HCT116 (cell line): ENCODE results near the gene AHSA1. TPM values are rescaled to one million over a fixed set of nuclear protein-coding genes. Genes with fewer than 3 reads are reported as not detected.

ENCODE experiments used
- ATAC-seq: fragments of 200-7000 bp; cut with Tn5 transposase; 2 replicates; pipeline ENCODE4 v1.9.1; 2020; ENCODE audit warnings: mild to moderate bottlenecking, moderate library complexity
- BruUV-seq: library from RNA; stranded (reverse); fragments of 400-500 nt; replicated peaks from 2 replicates; lab custom pipeline; 2021; lab: Mats Ljungman, UMichigan
- CTCF ChIA-PET: fragments of 300-600 bp; sonication (Branson Sonifier 250); formaldehyde crosslinking; loops from one replicate; lab custom pipeline; 2021; ENCODE audit warnings: antibody characterized with exemption; lab: Charles Lee
- POLR2A ChIA-PET: fragments of 300-600, 350-600 bp; sonication (Branson Sonifier 250); formaldehyde crosslinking; loops from one replicate; lab custom pipeline; 2021; ENCODE audit warnings: antibody characterized with exemption; lab: Charles Lee
- RAD21 ChIA-PET, 2 experiments: fragments of 300-600 bp; sonication (Branson Sonifier 250); formaldehyde crosslinking; loops; one replicate each; lab custom pipeline; 2023; ENCODE audit warnings: low total read pairs in 2 of 2; ENCODE audit not compliant: uncharacterized antibody in 2 of 2, unreplicated experiment in 2 of 2, low non-redundant PET in 1 of 2; lab: Charles Lee
- DNase-seq: peaks from one replicate; pipeline ENCODE4 v3.0.0-alpha.2; 2010; ENCODE audit warnings: low read depth, low spot score
- H2AFZ ChIP-seq: fragments of 200-600 bp; shearing (Covaris generic), sonication (generic); 2 replicates; pipeline ENCODE4 v1.6.1; 2017; ENCODE audit warnings: low read depth, mixed run types, mixed read lengths, antibody characterized with exemption, low read length; ENCODE audit not compliant: poor library complexity, severe bottlenecking
- H3K27ac ChIP-seq: 2 replicates; pipeline ENCODE4 v1.5.1; 2012; ENCODE audit warnings: low read depth, low read length
- H3K27me3 ChIP-seq: fragments of 200-600 bp; sonication (generic); 2 replicates; pipeline ENCODE4 v1.6.1; 2016; ENCODE audit warnings: mixed run types, low read length, mixed read lengths; ENCODE audit not compliant: insufficient read depth
- H3K36me3 ChIP-seq, 2 experiments: fragments of 200-500 bp in 1 of 2; fragments of 200-600 bp in 1 of 2; sonication (Bioruptor generic) in 1 of 2; sonication (generic) in 1 of 2; 2 replicates each; pipeline versions ENCODE4 v1.5.1 to v1.6.1; 2014 to 2016; ENCODE audit warnings: low read length in 2 of 2, inconsistent platforms in 1 of 2, mixed read lengths in 1 of 2, mixed run types in 1 of 2; ENCODE audit not compliant: insufficient read depth in 2 of 2, control insufficient read depth in 1 of 2
- H3K4me1 ChIP-seq, 2 experiments: fragments of 200-600 bp in 1 of 2; sonication (generic) in 1 of 2; 2 replicates each; pipeline versions ENCODE4 v1.5.1 to v1.6.1; 2012 to 2017; ENCODE audit warnings: low read length in 2 of 2, inconsistent platforms in 1 of 2, mild to moderate bottlenecking in 1 of 2, mixed read lengths in 1 of 2, mixed run types in 1 of 2, moderate library complexity in 1 of 2; ENCODE audit not compliant: insufficient read depth in 2 of 2, control insufficient read depth in 1 of 2
- H3K4me2 ChIP-seq: fragments of 200-600 bp; sonication (generic); 2 replicates; pipeline ENCODE4 v1.6.1; 2017; ENCODE audit warnings: mixed run types, low read length, mixed read lengths
- H3K4me3 ChIP-seq, 2 experiments: fragments of 200-600 bp in 1 of 2; sonication (generic) in 1 of 2; replicated peaks in 1 of 2; 2 replicates each; pipeline ENCODE4 v1.5.1; 2011 to 2016; ENCODE audit warnings: low read length in 2 of 2, control low read depth in 1 of 2, low read depth in 1 of 2, mild to moderate bottlenecking in 1 of 2, mixed read lengths in 1 of 2, mixed run types in 1 of 2
- H3K79me2 ChIP-seq: fragments of 200-600 bp; sonication (generic); 2 replicates; pipeline ENCODE4 v1.6.1; 2017; ENCODE audit warnings: mild to moderate bottlenecking, mixed run types, low read length, moderate library complexity, mixed read lengths; ENCODE audit not compliant: insufficient read depth
- H3K9ac ChIP-seq: fragments of 200-600 bp; sonication (generic); 2 replicates; pipeline ENCODE4 v1.6.1; 2016; ENCODE audit warnings: low read length, mixed read lengths
- H3K9me2 ChIP-seq: fragments of 200-600 bp; sonication (generic), shearing (Covaris generic); 2 replicates; pipeline ENCODE4 v1.6.1; 2017; ENCODE audit warnings: mixed run types, mild to moderate bottlenecking, moderate library complexity; ENCODE audit not compliant: insufficient read depth
- H3K9me3 ChIP-seq, 2 experiments: fragments of 200-500 bp in 1 of 2; fragments of 200-600 bp in 1 of 2; sonication (Bioruptor generic) in 1 of 2; sonication (generic) in 1 of 2; 2 replicates each; pipeline ENCODE4 v1.6.1; 2014 to 2017; ENCODE audit warnings: low read length in 2 of 2, mixed read lengths in 2 of 2, inconsistent platforms in 1 of 2, low read depth in 1 of 2, mild to moderate bottlenecking in 1 of 2, mixed run types in 1 of 2, moderate library complexity in 1 of 2; ENCODE audit not compliant: control insufficient read depth in 1 of 2, insufficient read depth in 1 of 2
- H4K20me1 ChIP-seq: fragments of 200-600 bp; sonication (generic), shearing (Covaris generic); 2 replicates; pipeline ENCODE4 v1.6.1; 2017; ENCODE audit warnings: mixed run types, mild to moderate bottlenecking, moderate library complexity; ENCODE audit not compliant: insufficient read depth
- ATF3 ChIP-seq: IDR thresholded peaks from 2 replicates; pipeline ENCODE4 v1.6.1; 2012
- CBX3 ChIP-seq: IDR thresholded peaks from 2 replicates; pipeline ENCODE4 v1.6.1; 2012; ENCODE audit warnings: low read depth
- CEBPB ChIP-seq: IDR thresholded peaks from 2 replicates; pipeline ENCODE4 v1.6.1; 2012; ENCODE audit warnings: low read depth
- CTCF ChIP-seq, 3 experiments: fragments of 200-600 bp in 1 of 3; sonication (generic) in 1 of 3; IDR thresholded peaks in 2 of 3; conservative IDR thresholded peaks in 1 of 3; 2 replicates each; pipeline ENCODE4 v1.5.1; 2012 to 2017; ENCODE audit warnings: low read depth in 2 of 3, low read length in 2 of 3, antibody characterized with exemption in 1 of 3, borderline replicate concordance in 1 of 3, control low read depth in 1 of 3, mild to moderate bottlenecking in 1 of 3, mixed read lengths in 1 of 3, mixed run types in 1 of 3, moderate library complexity in 1 of 3; ENCODE audit not compliant: insufficient read depth in 1 of 3
- ELF1 ChIP-seq: IDR thresholded peaks from 2 replicates; pipeline ENCODE4 v1.6.1; 2012; ENCODE audit warnings: low read depth, borderline replicate concordance
- EZH2 ChIP-seq: fragments of 200-600 bp; sonication (generic); IDR thresholded peaks from 2 replicates; pipeline ENCODE4 v1.6.1; 2017; ENCODE audit warnings: antibody characterized with exemption, mixed run types
- FOSL1 ChIP-seq: IDR thresholded peaks from 2 replicates; pipeline ENCODE4 v1.6.1; 2012; ENCODE audit warnings: low read depth
- JUND ChIP-seq: IDR thresholded peaks from 2 replicates; pipeline ENCODE4 v1.6.1; 2012
- MAX ChIP-seq: IDR thresholded peaks from 2 replicates; pipeline ENCODE4 v1.6.1; 2012
- POLR2A ChIP-seq: IDR thresholded peaks from 2 replicates; pipeline ENCODE4 v1.7.0; 2011; ENCODE audit warnings: borderline replicate concordance; ENCODE audit not compliant: insufficient read depth, insufficient read length; ENCODE audit errors: extremely low read depth
- RAD21 ChIP-seq: IDR thresholded peaks from 2 replicates; pipeline ENCODE4 v1.6.1; 2012; ENCODE audit warnings: low read depth, mild to moderate bottlenecking
- REST ChIP-seq: IDR thresholded peaks from 2 replicates; pipeline ENCODE4 v1.6.1; 2012; ENCODE audit warnings: low read depth
- SIN3A ChIP-seq: IDR thresholded peaks from 2 replicates; pipeline ENCODE4 v1.6.1; 2012; ENCODE audit warnings: low read depth
- SP1 ChIP-seq: IDR thresholded peaks from 2 replicates; pipeline ENCODE4 v1.6.1; 2012; ENCODE audit warnings: low read depth
- SRF ChIP-seq: IDR thresholded peaks from 2 replicates; pipeline ENCODE4 v1.6.1; 2012; ENCODE audit warnings: low read depth
- TCF7L2 ChIP-seq: IDR thresholded peaks from 2 replicates; pipeline ENCODE4 v1.7.0; 2011; ENCODE audit warnings: borderline replicate concordance, inconsistent platforms; ENCODE audit not compliant: insufficient read depth, insufficient read length; ENCODE audit errors: extremely low read depth
- YY1 ChIP-seq: IDR thresholded peaks from 2 replicates; pipeline ENCODE4 v1.6.1; 2011; ENCODE audit warnings: low read length, low read depth, moderate library complexity, mild to moderate bottlenecking; ENCODE audit not compliant: insufficient replicate concordance; ENCODE audit errors: extremely low read depth
- ZBTB33 ChIP-seq: IDR thresholded peaks from 2 replicates; pipeline ENCODE4 v1.6.1; 2011; ENCODE audit warnings: mild to moderate bottlenecking, low read length, moderate library complexity; ENCODE audit not compliant: insufficient replicate concordance; ENCODE audit errors: extremely low read depth
- ZFX ChIP-seq: fragments of 450-650 bp; IDR thresholded peaks from 2 replicates; pipeline ENCODE4 v1.6.1; 2017
- intact Hi-C: fragments of 100-400 bp; cut with micrococcal nuclease; formaldehyde crosslinking; loops from 2 replicates; pipeline ENCODE4 v1.10.0; 2022
- total RNA-seq: library from RNA; stranded (reverse); gene quantifications from one replicate; pipeline ENCODE4 v1.2.1, GENCODE V29; 2021; ENCODE audit not compliant: unreplicated experiment

AHSA1 gene
- total RNA-seq, 1 experiment from 2014 or later = 222 TPM

- H2AFZ ChIP-seq = no peak overlapping the region
- TF ChIP-seq POLR2A (no peak), MAX (no peak), ELF1 (no peak), ZBTB33 (no peak), ATF3 (no peak), JUND (no peak), ZFX (no peak), CBX3 (no peak), REST (no peak), CTCF (IDR thresholded peaks at IDR 0.05 in 2 of 3, conservative IDR thresholded peaks at IDR 0.05 in 1 of 3; ENCODE audit: borderline replicate concordance in 1 of 3, insufficient read depth in 1 of 3, low read depth in 2 of 3, low read length in 2 of 3) (no peak), CEBPB (no peak), SRF (no peak), RAD21 (no peak), YY1 (no peak), TCF7L2 (no peak), SIN3A (no peak), FOSL1 (no peak), SP1 (no peak), EZH2 (no peak)
- intact Hi-C loops = no loop called here
- no peaks in the 10 kb centered on the region for H3K9me3 ChIP-seq
- DNase-seq (no peak), ATAC-seq (no peak)
- H3K4me3 ChIP-seq = no peak overlapping the region
- no peak overlapping the region for H3K27ac ChIP-seq
- H4K20me1 ChIP-seq = no peaks in the 10 kb centered on the region
- CTCF ChIA-PET = no interaction called here
- H3K4me1 ChIP-seq = no peaks in the 10 kb centered on the region
- no peak overlapping the region for H3K4me2 ChIP-seq
- POLR2A ChIA-PET = no interaction called here
- RAD21 ChIA-PET = interaction anchor here in 1 of 2 experiments (0.7 kb wide), 1 partner anchor 293 kb away, joined by 4 read pairs; no protein-coding TSS in a partner anchor
- H3K27me3 ChIP-seq = 0 out of 2 replicates have a peak, but pooled peaks cover 4% of the 10 kb centered on the region
- no TSS peak for BruUV-seq
- no peak overlapping the region for H3K9ac ChIP-seq
- H3K79me2 ChIP-seq = peaks cover 11% of the 10 kb centered on the region; the same call in 1 of the 2 replicates
- H3K36me3 ChIP-seq = peaks cover 48 to 54% of the 10 kb centered on the region in 2 experiments; a peak in 3 of 4 replicates
- H3K9me2 ChIP-seq = no peaks in the 10 kb centered on the region
Measured at GRCh38 chr14:77467801-77468200, 9.9 kb downstream of the AHSA1 start.
